Caco-2 (cell line): ENCODE measurements around the gene CEP250. TPM values are rescaled to one million over a fixed set of nuclear protein-coding genes. Genes with fewer than 3 reads are reported as not detected.

Source experiments
- BruUV-seq: library from RNA; stranded (reverse); fragments of 400-500 nt; replicated peaks from 2 replicates; lab custom pipeline; 2021; lab: Mats Ljungman, UMichigan
- CTCF ChIA-PET: fragments of 300-600 bp; sonication (Branson Sonifier 250); formaldehyde crosslinking; loops from one replicate; lab custom pipeline; 2022; ENCODE audit warnings: antibody characterized with exemption; lab: Charles Lee
- POLR2A ChIA-PET: fragments of 300-600 bp; sonication (Branson Sonifier 250); formaldehyde crosslinking; loops from one replicate; lab custom pipeline; 2022; ENCODE audit warnings: antibody characterized with exemption; lab: Charles Lee
- DNase-seq, 2 experiments: peaks; one replicate each; pipeline versions ENCODE4 v3.0.0 to v3.0.0-alpha.2; 2020 to 2022
- H3K27me3 ChIP-seq: replicated peaks from 2 replicates; pipeline ENCODE4 v1.6.0; 2011; ENCODE audit warnings: low read length; ENCODE audit not compliant: control insufficient read depth, insufficient read depth
- H3K36me3 ChIP-seq: 2 replicates; pipeline ENCODE4 v1.5.1; 2011; ENCODE audit warnings: low read length; ENCODE audit not compliant: control insufficient read depth, insufficient read depth
- H3K4me1 ChIP-seq: fragments of 250-450 bp; sonication (Bioruptor Pico); 2 replicates; pipeline ENCODE4 v1.5.1; 2020; ENCODE audit warnings: mild to moderate bottlenecking
- H3K4me3 ChIP-seq: 2 replicates; pipeline ENCODE4 v1.5.1; 2011; ENCODE audit warnings: low read depth, mild to moderate bottlenecking, control low read depth, low read length
- H3K9me3 ChIP-seq: fragments of 250-450 bp; sonication (Bioruptor Pico); 2 replicates; pipeline ENCODE4 v1.5.1; 2020; ENCODE audit warnings: mild to moderate bottlenecking, moderate library complexity
- H3K27ac Mint-ChIP-seq: one replicate; pipeline ENCODE4 v1.8.0; 2022; ENCODE audit warnings: mixed read lengths; ENCODE audit not compliant: unreplicated experiment
- H3K27me3 Mint-ChIP-seq: one replicate; pipeline ENCODE4 v1.8.0; 2022; ENCODE audit warnings: mixed read lengths; ENCODE audit not compliant: insufficient read depth, unreplicated experiment
- H3K36me3 Mint-ChIP-seq: one replicate; pipeline ENCODE4 v1.8.0; 2022; ENCODE audit warnings: mild to moderate bottlenecking, mixed read lengths; ENCODE audit not compliant: insufficient read depth, unreplicated experiment
- H3K4me1 Mint-ChIP-seq: one replicate; pipeline ENCODE4 v1.8.0; 2022; ENCODE audit warnings: low read depth, mixed read lengths; ENCODE audit not compliant: unreplicated experiment
- H3K4me3 Mint-ChIP-seq: one replicate; pipeline ENCODE4 v1.8.0; 2022; ENCODE audit warnings: mild to moderate bottlenecking, moderate library complexity, mixed read lengths; ENCODE audit not compliant: unreplicated experiment
- H3K9me3 Mint-ChIP-seq: one replicate; pipeline ENCODE4 v1.8.0; 2022; ENCODE audit warnings: mixed read lengths; ENCODE audit not compliant: unreplicated experiment
- CTCF ChIP-seq, 2 experiments: fragments of 200-600 bp in 1 of 2; IDR thresholded peaks; 1 replicate in 1 of 2; 2 replicates in 1 of 2; pipeline versions ENCODE4 v1.5.1 to v1.8.0; 2011 to 2022; ENCODE audit warnings: antibody characterized with exemption in 1 of 2, control low read depth in 1 of 2, inconsistent platforms in 1 of 2, low read depth in 1 of 2, low read length in 1 of 2, mild to moderate bottlenecking in 1 of 2, moderate library complexity in 1 of 2; ENCODE audit not compliant: insufficient read depth in 1 of 2, severe bottlenecking in 1 of 2, unreplicated experiment in 1 of 2
- intact Hi-C: fragments of 100-400 bp; cut with micrococcal nuclease; formaldehyde crosslinking; loops from one replicate; pipeline ENCODE4 v1.10.0; 2022; ENCODE audit not compliant: unreplicated experiment
- total RNA-seq: library from RNA; stranded (reverse); gene quantifications from 2 replicates; pipeline ENCODE4 v1.2.3, GENCODE V29; 2022

Gene CEP250
- total RNA-seq, 1 experiment from 2014 or later = 137 TPM

- ChIA-PET CTCF (interaction anchor here (1.1 to 1.8 kb wide), 3 partner anchors 14 to 158 kb away, joined by 4 to 6 read pairs (median 4); no protein-coding TSS in a partner anchor), POLR2A (no interaction called here)
- no peaks in the 10 kb centered on the region for H3K9me3 Mint-ChIP-seq
- H3K27me3 Mint-ChIP-seq = no peaks in the 10 kb centered on the region
- no peak for TF ChIP-seq CTCF (IDR thresholded peaks at IDR 0.05; ENCODE audit: insufficient read depth in 1 of 2, low read depth in 1 of 2, low read length in 1 of 2, severe bottlenecking in 1 of 2, unreplicated experiment in 1 of 2)
- peaks cover 36% of the 10 kb centered on the region for H3K36me3 Mint-ChIP-seq
- H3K4me1 Mint-ChIP-seq = peaks cover 11% of the 10 kb centered on the region
- BruUV-seq = no TSS peak
- Histone ChIP-seq H3K9me3 (no peaks in the 10 kb centered on the region), H3K4me1 (no peaks in the 10 kb centered on the region), H3K4me3 (no peak overlapping the region), H3K27me3 (no peaks in the 10 kb centered on the region), H3K36me3 (peaks cover 7% of the 10 kb centered on the region)
- no peak overlapping the region for H3K27ac Mint-ChIP-seq
- H3K4me3 Mint-ChIP-seq = no peak overlapping the region
- DNase-seq = no peak
- intact Hi-C loops = loop anchor here (5.0 to 10.0 kb wide), 2 partner anchors 236 to 493 kb away; partner anchors contain the start of genes NFS1, ROMO1 and SCAND1
Observed at GRCh38 chr20:35461620-35462019, 6.2 kb downstream of the CEP250 start.

- H3K36me3 ChIP-seq = peaks cover 8% of the 10 kb centered on the region
- peaks cover 36% of the 10 kb centered on the region for H3K36me3 Mint-ChIP-seq
- intact Hi-C loops = loop anchor here (5.0 to 10.0 kb wide), 2 partner anchors 235 to 492 kb away; partner anchors contain the start of genes NFS1, ROMO1 and SCAND1
- peaks cover 3% of the 10 kb centered on the region for H3K4me1 ChIP-seq
- no peak overlapping the region for H3K4me3 ChIP-seq
- H3K27me3 ChIP-seq = no peaks in the 10 kb centered on the region
- no peak overlapping the region for H3K27ac Mint-ChIP-seq
- no TSS peak for BruUV-seq
- H3K9me3 Mint-ChIP-seq = no peaks in the 10 kb centered on the region
- TF ChIP-seq CTCF (IDR thresholded peaks at IDR 0.05; ENCODE audit: insufficient read depth in 1 of 2, low read depth in 1 of 2, low read length in 1 of 2, severe bottlenecking in 1 of 2, unreplicated experiment in 1 of 2) = no peak
- ChIA-PET POLR2A (interaction anchor here (0.6 kb wide), 1 partner anchor 19 kb away, joined by 3 read pairs; no protein-coding TSS in a partner anchor), CTCF (interaction anchor here (0.8 to 2.9 kb wide), 6 partner anchors 8 to 157 kb away, joined by 3 to 28 read pairs (median 4); partner anchors contain the start of gene CEP250)
- H3K27me3 Mint-ChIP-seq = no peaks in the 10 kb centered on the region
- H3K9me3 ChIP-seq = no peaks in the 10 kb centered on the region
- DNase-seq = no peak
- no peak overlapping the region for H3K4me3 Mint-ChIP-seq
- H3K4me1 Mint-ChIP-seq = peaks cover 11% of the 10 kb centered on the region
Observed at GRCh38 chr20:35462351-35462750, 7.0 kb downstream of the CEP250 start.

GRCh38 chr20:35463455-35464300 is 8.3 kb downstream of the CEP250 start:
- no peak overlapping the region for H3K4me3 Mint-ChIP-seq
- H3K27me3 Mint-ChIP-seq = no peaks in the 10 kb centered on the region
- intact Hi-C loops = loop anchor here (1.0 to 10.0 kb wide), 4 partner anchors 60 to 491 kb away; partner anchors contain the start of genes NFS1, ROMO1 and SCAND1
- no peaks in the 10 kb centered on the region for H3K9me3 Mint-ChIP-seq
- no peaks in the 10 kb centered on the region for H3K9me3 ChIP-seq
- H3K4me1 ChIP-seq = peaks cover 13% of the 10 kb centered on the region
- TF ChIP-seq CTCF (IDR thresholded peaks at IDR 0.05; ENCODE audit: insufficient read depth in 1 of 2, low read depth in 1 of 2, low read length in 1 of 2, severe bottlenecking in 1 of 2, unreplicated experiment in 1 of 2) = peak; percentile 96 to 97
- POLR2A ChIA-PET = interaction anchor here (0.6 to 1.2 kb wide), 2 partner anchors 9 to 489 kb away, joined by 4 to 10 read pairs; partner anchors contain the start of gene CEP250
- H3K4me1 Mint-ChIP-seq = peaks cover 18% of the 10 kb centered on the region
- peaks cover 11% of the 10 kb centered on the region for H3K36me3 ChIP-seq
- BruUV-seq = no TSS peak
- H3K27ac Mint-ChIP-seq = no peak overlapping the region
- H3K36me3 Mint-ChIP-seq = peaks cover 45% of the 10 kb centered on the region
- CTCF ChIA-PET = interaction anchor here (0.7 to 2.9 kb wide), 11 partner anchors 9 to 464 kb away, joined by 3 to 28 read pairs (median 4); partner anchors contain the start of gene CEP250
- H3K27me3 ChIP-seq = no peaks in the 10 kb centered on the region
- H3K4me3 ChIP-seq = no peak overlapping the region
- DNase-seq = peak; percentile 83 to 88
